HCT116 (cell line): Measurements from ENCODE around the gene IFITM5. TPM values are rescaled to one million over a fixed set of nuclear protein-coding genes. Genes with fewer than 3 reads are reported as not detected.

ENCODE experiments used
- ATAC-seq: fragments of 200-7000 bp; cut with Tn5 transposase; 2 replicates; pipeline ENCODE4 v1.9.1; 2020; ENCODE audit warnings: mild to moderate bottlenecking, moderate library complexity
- BruUV-seq: library from RNA; stranded (reverse); fragments of 400-500 nt; replicated peaks from 2 replicates; lab custom pipeline; 2021; lab: Mats Ljungman, UMichigan
- CTCF ChIA-PET: fragments of 300-600 bp; sonication (Branson Sonifier 250); formaldehyde crosslinking; loops from one replicate; lab custom pipeline; 2021; ENCODE audit warnings: antibody characterized with exemption; lab: Charles Lee
- POLR2A ChIA-PET: fragments of 300-600, 350-600 bp; sonication (Branson Sonifier 250); formaldehyde crosslinking; loops from one replicate; lab custom pipeline; 2021; ENCODE audit warnings: antibody characterized with exemption; lab: Charles Lee
- RAD21 ChIA-PET, 2 experiments: fragments of 300-600 bp; sonication (Branson Sonifier 250); formaldehyde crosslinking; loops; one replicate each; lab custom pipeline; 2023; ENCODE audit warnings: low total read pairs in 2 of 2; ENCODE audit not compliant: uncharacterized antibody in 2 of 2, unreplicated experiment in 2 of 2, low non-redundant PET in 1 of 2; lab: Charles Lee
- DNase-seq: peaks from one replicate; pipeline ENCODE4 v3.0.0-alpha.2; 2010; ENCODE audit warnings: low read depth, low spot score
- H2AFZ ChIP-seq: fragments of 200-600 bp; shearing (Covaris generic), sonication (generic); 2 replicates; pipeline ENCODE4 v1.6.1; 2017; ENCODE audit warnings: low read depth, mixed run types, mixed read lengths, antibody characterized with exemption, low read length; ENCODE audit not compliant: poor library complexity, severe bottlenecking
- H3K27ac ChIP-seq: 2 replicates; pipeline ENCODE4 v1.5.1; 2012; ENCODE audit warnings: low read depth, low read length
- H3K27me3 ChIP-seq: fragments of 200-600 bp; sonication (generic); 2 replicates; pipeline ENCODE4 v1.6.1; 2016; ENCODE audit warnings: mixed run types, low read length, mixed read lengths; ENCODE audit not compliant: insufficient read depth
- H3K36me3 ChIP-seq, 2 experiments: fragments of 200-500 bp in 1 of 2; fragments of 200-600 bp in 1 of 2; sonication (Bioruptor generic) in 1 of 2; sonication (generic) in 1 of 2; 2 replicates each; pipeline versions ENCODE4 v1.5.1 to v1.6.1; 2014 to 2016; ENCODE audit warnings: low read length in 2 of 2, inconsistent platforms in 1 of 2, mixed read lengths in 1 of 2, mixed run types in 1 of 2; ENCODE audit not compliant: insufficient read depth in 2 of 2, control insufficient read depth in 1 of 2
- H3K4me1 ChIP-seq, 2 experiments: fragments of 200-600 bp in 1 of 2; sonication (generic) in 1 of 2; 2 replicates each; pipeline versions ENCODE4 v1.5.1 to v1.6.1; 2012 to 2017; ENCODE audit warnings: low read length in 2 of 2, inconsistent platforms in 1 of 2, mild to moderate bottlenecking in 1 of 2, mixed read lengths in 1 of 2, mixed run types in 1 of 2, moderate library complexity in 1 of 2; ENCODE audit not compliant: insufficient read depth in 2 of 2, control insufficient read depth in 1 of 2
- H3K4me2 ChIP-seq: fragments of 200-600 bp; sonication (generic); 2 replicates; pipeline ENCODE4 v1.6.1; 2017; ENCODE audit warnings: mixed run types, low read length, mixed read lengths
- H3K4me3 ChIP-seq, 2 experiments: fragments of 200-600 bp in 1 of 2; sonication (generic) in 1 of 2; replicated peaks in 1 of 2; 2 replicates each; pipeline ENCODE4 v1.5.1; 2011 to 2016; ENCODE audit warnings: low read length in 2 of 2, control low read depth in 1 of 2, low read depth in 1 of 2, mild to moderate bottlenecking in 1 of 2, mixed read lengths in 1 of 2, mixed run types in 1 of 2
- H3K79me2 ChIP-seq: fragments of 200-600 bp; sonication (generic); 2 replicates; pipeline ENCODE4 v1.6.1; 2017; ENCODE audit warnings: mild to moderate bottlenecking, mixed run types, low read length, moderate library complexity, mixed read lengths; ENCODE audit not compliant: insufficient read depth
- H3K9ac ChIP-seq: fragments of 200-600 bp; sonication (generic); 2 replicates; pipeline ENCODE4 v1.6.1; 2016; ENCODE audit warnings: low read length, mixed read lengths
- H3K9me2 ChIP-seq: fragments of 200-600 bp; sonication (generic), shearing (Covaris generic); 2 replicates; pipeline ENCODE4 v1.6.1; 2017; ENCODE audit warnings: mixed run types, mild to moderate bottlenecking, moderate library complexity; ENCODE audit not compliant: insufficient read depth
- H3K9me3 ChIP-seq, 2 experiments: fragments of 200-500 bp in 1 of 2; fragments of 200-600 bp in 1 of 2; sonication (Bioruptor generic) in 1 of 2; sonication (generic) in 1 of 2; 2 replicates each; pipeline ENCODE4 v1.6.1; 2014 to 2017; ENCODE audit warnings: low read length in 2 of 2, mixed read lengths in 2 of 2, inconsistent platforms in 1 of 2, low read depth in 1 of 2, mild to moderate bottlenecking in 1 of 2, mixed run types in 1 of 2, moderate library complexity in 1 of 2; ENCODE audit not compliant: control insufficient read depth in 1 of 2, insufficient read depth in 1 of 2
- H4K20me1 ChIP-seq: fragments of 200-600 bp; sonication (generic), shearing (Covaris generic); 2 replicates; pipeline ENCODE4 v1.6.1; 2017; ENCODE audit warnings: mixed run types, mild to moderate bottlenecking, moderate library complexity; ENCODE audit not compliant: insufficient read depth
- ATF3 ChIP-seq: IDR thresholded peaks from 2 replicates; pipeline ENCODE4 v1.6.1; 2012
- CBX3 ChIP-seq: IDR thresholded peaks from 2 replicates; pipeline ENCODE4 v1.6.1; 2012; ENCODE audit warnings: low read depth
- CTCF ChIP-seq, 3 experiments: fragments of 200-600 bp in 1 of 3; sonication (generic) in 1 of 3; IDR thresholded peaks in 2 of 3; conservative IDR thresholded peaks in 1 of 3; 2 replicates each; pipeline ENCODE4 v1.5.1; 2012 to 2017; ENCODE audit warnings: low read depth in 2 of 3, low read length in 2 of 3, antibody characterized with exemption in 1 of 3, borderline replicate concordance in 1 of 3, control low read depth in 1 of 3, mild to moderate bottlenecking in 1 of 3, mixed read lengths in 1 of 3, mixed run types in 1 of 3, moderate library complexity in 1 of 3; ENCODE audit not compliant: insufficient read depth in 1 of 3
- EZH2phosphoT487 ChIP-seq: fragments of 200-600 bp; IDR thresholded peaks from 2 replicates; pipeline ENCODE4 v1.6.1; 2018; ENCODE audit warnings: antibody characterized with exemption, borderline replicate concordance
- FOSL1 ChIP-seq: IDR thresholded peaks from 2 replicates; pipeline ENCODE4 v1.6.1; 2012; ENCODE audit warnings: low read depth
- JUND ChIP-seq: IDR thresholded peaks from 2 replicates; pipeline ENCODE4 v1.6.1; 2012
- MAX ChIP-seq: IDR thresholded peaks from 2 replicates; pipeline ENCODE4 v1.6.1; 2012
- POLR2A ChIP-seq: IDR thresholded peaks from 2 replicates; pipeline ENCODE4 v1.7.0; 2011; ENCODE audit warnings: borderline replicate concordance; ENCODE audit not compliant: insufficient read depth, insufficient read length; ENCODE audit errors: extremely low read depth
- POLR2AphosphoS5 ChIP-seq: IDR thresholded peaks from 2 replicates; pipeline ENCODE4 v1.6.1; 2011; ENCODE audit warnings: mild to moderate bottlenecking, low read depth, low read length, moderate library complexity
- RAD21 ChIP-seq: IDR thresholded peaks from 2 replicates; pipeline ENCODE4 v1.6.1; 2012; ENCODE audit warnings: low read depth, mild to moderate bottlenecking
- REST ChIP-seq: IDR thresholded peaks from 2 replicates; pipeline ENCODE4 v1.6.1; 2012; ENCODE audit warnings: low read depth
- SIN3A ChIP-seq: IDR thresholded peaks from 2 replicates; pipeline ENCODE4 v1.6.1; 2012; ENCODE audit warnings: low read depth
- SP1 ChIP-seq: IDR thresholded peaks from 2 replicates; pipeline ENCODE4 v1.6.1; 2012; ENCODE audit warnings: low read depth
- SRF ChIP-seq: IDR thresholded peaks from 2 replicates; pipeline ENCODE4 v1.6.1; 2012; ENCODE audit warnings: low read depth
- YY1 ChIP-seq: IDR thresholded peaks from 2 replicates; pipeline ENCODE4 v1.6.1; 2011; ENCODE audit warnings: low read length, low read depth, moderate library complexity, mild to moderate bottlenecking; ENCODE audit not compliant: insufficient replicate concordance; ENCODE audit errors: extremely low read depth
- intact Hi-C: fragments of 100-400 bp; cut with micrococcal nuclease; formaldehyde crosslinking; loops from 2 replicates; pipeline ENCODE4 v1.10.0; 2022
- total RNA-seq: library from RNA; stranded (reverse); gene quantifications from one replicate; pipeline ENCODE4 v1.2.1, GENCODE V29; 2021; ENCODE audit not compliant: unreplicated experiment

IFITM5 gene
- total RNA-seq, 1 experiment from 2014 or later = not detected

- RAD21 ChIA-PET = no interaction called here
- no peak for TF ChIP-seq SRF
- TF ChIP-seq JUND = no peak
- TF ChIP-seq MAX = no peak
- TF ChIP-seq RAD21 = no peak
- no peak for TF ChIP-seq SIN3A
- no peak for TF ChIP-seq EZH2phosphoT487
- TF ChIP-seq POLR2A = no peak
- no peak for TF ChIP-seq FOSL1
- no peak for TF ChIP-seq SP1
- TF ChIP-seq CTCF (IDR thresholded peaks at IDR 0.05 in 2 of 3, conservative IDR thresholded peaks at IDR 0.05 in 1 of 3; ENCODE audit: borderline replicate concordance in 1 of 3, insufficient read depth in 1 of 3, low read depth in 2 of 3, low read length in 2 of 3) = no peak
- no peak for TF ChIP-seq REST
- TF ChIP-seq YY1 = no peak
- TF ChIP-seq POLR2AphosphoS5 = no peak
- no peak for TF ChIP-seq ATF3
- no peak for TF ChIP-seq CBX3
- H2AFZ ChIP-seq = no peak overlapping the region
- H3K36me3 ChIP-seq = peaks cover 0 to 5% of the 10 kb centered on the region in 2 experiments; a peak in 2 of 4 replicates
- H4K20me1 ChIP-seq = no peaks in the 10 kb centered on the region
- H3K79me2 ChIP-seq = no peaks in the 10 kb centered on the region
- H3K9me2 ChIP-seq = no peaks in the 10 kb centered on the region
- no peak overlapping the region for H3K4me3 ChIP-seq
- intact Hi-C loops = no loop called here
- no peaks in the 10 kb centered on the region for H3K27me3 ChIP-seq
- peaks cover 0 to 3% of the 10 kb centered on the region in 2 experiments; a peak in 1 of 4 replicates for H3K4me1 ChIP-seq
- H3K4me2 ChIP-seq = no peak overlapping the region
- BruUV-seq = no TSS peak
- CTCF ChIA-PET = no interaction called here
- H3K9ac ChIP-seq = no peak overlapping the region
- DNase-seq = no peak
- ATAC-seq = no peak
- H3K27ac ChIP-seq = no peak overlapping the region; the same call in 1 of the 2 replicates
- H3K9me3 ChIP-seq = no peaks in the 10 kb centered on the region
- POLR2A ChIA-PET = interaction anchor here (1.3 kb wide), 1 partner anchor 9 kb away, joined by 3 read pairs; the partner anchor contains the start of gene IFITM2
These were observed 790 bp downstream of the IFITM5 start for GRCh38 chr11:298406-299065.
